Inflammatory macrophage treated with lipopolysaccharide for 4 hours (primary cell): ENCODE data around the gene SLC35F6.
"Not testable (repeated sequence)": the region's sequence is repeated elsewhere in the genome, so short reads cannot be mapped to it uniquely, and the experiment has no call there.

Source experiments
- DNase-seq: peaks from one replicate; pipeline ENCODE4 v3.0.0-alpha.2; 2020

Gene SLC35F6

GRCh38 chr2:26786207-26787028 is 22.3 kb downstream of the SLC35F6 start:
- peak; percentile 40 for DNase-seq

DNA sequence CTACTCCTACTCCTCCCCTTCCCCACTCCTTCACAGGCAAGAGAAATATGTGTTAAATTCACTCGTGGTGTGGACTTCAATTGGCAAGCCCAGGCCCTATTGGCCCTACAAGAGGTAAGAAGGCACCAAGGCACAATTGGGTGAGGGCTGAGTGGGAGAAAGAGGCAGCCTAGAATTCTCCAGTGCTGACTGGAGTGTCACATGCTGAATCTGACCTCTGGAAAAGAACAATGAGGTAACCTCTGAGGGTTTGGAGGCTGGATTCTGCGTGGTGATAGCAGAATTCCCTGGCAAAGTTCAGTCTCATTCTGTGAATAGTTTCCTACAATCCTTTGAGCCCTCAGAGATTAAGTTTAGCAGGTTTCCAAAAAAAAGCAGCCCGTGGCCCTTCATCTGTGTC is 28.6 kb downstream of the SLC35F6 start:
- DNase-seq, result no peak

GRCh38 chr2:26793518-26793917 is 29.4 kb downstream of the SLC35F6 start:
- no peak for DNase-seq

DNA sequence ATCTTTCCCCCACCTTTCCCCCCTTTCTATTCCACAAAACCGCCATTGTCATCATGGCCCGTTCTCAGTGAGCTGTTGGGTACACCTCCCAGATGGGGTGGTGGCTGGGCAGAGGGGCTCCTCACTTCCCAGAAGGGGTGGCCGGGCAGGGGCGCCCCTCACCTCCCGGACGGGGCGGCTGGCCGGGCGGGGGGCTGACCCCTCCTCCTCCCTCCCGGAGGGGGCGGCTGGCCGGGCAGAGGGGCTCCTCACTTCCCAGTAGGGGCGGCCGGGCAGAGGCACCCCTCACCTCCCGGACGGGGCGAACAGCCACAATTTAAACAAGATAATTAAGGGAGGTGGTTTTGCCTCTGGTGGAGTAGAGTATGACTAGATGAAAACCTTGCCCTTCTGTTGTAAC is 31.1 kb downstream of the SLC35F6 start:
- not testable (repeated sequence) for DNase-seq

DNA sequence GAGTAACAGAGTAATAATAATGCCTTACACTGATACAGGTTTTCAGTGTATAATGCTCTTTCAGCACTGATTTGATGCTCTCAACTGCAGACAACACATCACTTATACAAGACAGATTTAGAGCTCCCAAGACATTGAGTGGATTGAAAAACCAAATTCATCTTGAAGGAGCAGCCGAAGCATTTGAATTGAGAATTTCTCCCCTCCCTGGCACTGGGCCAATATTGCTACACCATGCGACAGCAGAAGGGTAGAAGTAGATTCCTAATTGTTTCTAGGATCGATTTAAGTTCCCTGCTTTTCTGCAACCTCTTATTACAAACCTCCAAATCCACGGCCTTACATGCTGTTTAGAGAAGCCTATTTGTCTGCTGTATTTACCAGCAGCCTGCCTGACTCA is 37.2 kb downstream of the SLC35F6 start:
- DNase-seq, result no peak

- no peak for DNase-seq
Measured at GRCh38 chr2:26801796-26802195, 37.7 kb downstream of the SLC35F6 start.

GRCh38 chr2:26805241-26805676 is 41.2 kb downstream of the SLC35F6 start:
- DNase-seq, result no peak

- no peak for DNase-seq
Measured at GRCh38 chr2:26807788-26808460, 43.8 kb downstream of the SLC35F6 start.

DNA sequence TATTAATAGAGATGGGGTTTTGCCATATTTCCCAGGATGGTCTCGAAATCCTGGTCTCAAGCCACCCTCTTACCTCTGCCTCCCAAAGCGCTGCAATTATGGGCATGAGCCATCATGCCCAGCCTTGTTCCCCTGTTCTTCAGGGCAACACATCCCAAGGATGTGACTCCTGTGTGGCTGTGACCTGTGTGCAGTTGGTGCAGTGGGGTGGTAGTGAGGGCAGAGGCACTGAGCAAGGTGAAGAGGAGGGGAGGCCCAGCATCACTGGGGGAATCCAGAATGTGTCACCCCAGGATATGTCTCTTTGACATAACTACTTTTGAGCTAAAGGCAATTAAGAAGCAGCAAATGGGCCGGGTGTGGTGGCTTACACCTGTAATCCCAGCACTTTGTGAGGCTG is 45.1 kb downstream of the SLC35F6 start:
- no peak for DNase-seq

DNA sequence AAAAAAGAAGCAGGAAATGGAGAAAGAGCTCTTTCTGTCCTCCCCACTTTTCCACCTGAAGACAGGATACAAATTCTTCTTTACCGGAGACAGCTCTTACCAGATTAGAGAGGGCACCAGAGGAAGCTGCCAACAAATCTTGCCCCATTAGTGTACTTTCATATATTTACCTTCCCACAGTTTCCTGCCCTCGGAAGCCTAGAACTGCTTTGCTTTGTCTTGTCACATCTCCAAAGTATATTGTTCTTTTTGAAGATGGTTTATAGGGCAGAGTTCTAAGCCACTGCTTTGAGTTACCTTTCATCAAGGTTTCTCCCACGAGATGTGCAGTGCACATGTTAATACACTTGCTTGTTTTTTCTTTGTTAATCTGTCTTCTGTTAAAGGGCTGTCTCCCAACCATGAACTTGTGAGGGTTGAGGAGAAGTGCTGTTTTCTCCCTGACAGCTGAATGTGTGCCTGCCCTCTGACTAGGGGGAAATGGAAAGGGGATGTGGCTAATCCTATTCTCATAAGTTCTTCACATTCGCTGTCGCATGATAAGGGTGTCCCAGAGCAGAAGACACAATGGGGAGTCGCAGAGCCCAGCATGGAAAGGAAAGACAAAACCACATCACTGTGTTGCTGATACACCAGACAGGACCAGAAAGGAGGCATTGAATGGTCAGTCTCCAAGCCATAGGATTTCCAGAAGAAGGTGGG is 45.9 kb downstream of the SLC35F6 start:
- DNase-seq, result peak; percentile 67

GRCh38 chr2:26811261-26811660 is 47.2 kb downstream of the SLC35F6 start:
- no peak for DNase-seq

GRCh38 chr2:26811791-26812694 is 48.0 kb downstream of the SLC35F6 start:
- DNase-seq, result no peak

DNA sequence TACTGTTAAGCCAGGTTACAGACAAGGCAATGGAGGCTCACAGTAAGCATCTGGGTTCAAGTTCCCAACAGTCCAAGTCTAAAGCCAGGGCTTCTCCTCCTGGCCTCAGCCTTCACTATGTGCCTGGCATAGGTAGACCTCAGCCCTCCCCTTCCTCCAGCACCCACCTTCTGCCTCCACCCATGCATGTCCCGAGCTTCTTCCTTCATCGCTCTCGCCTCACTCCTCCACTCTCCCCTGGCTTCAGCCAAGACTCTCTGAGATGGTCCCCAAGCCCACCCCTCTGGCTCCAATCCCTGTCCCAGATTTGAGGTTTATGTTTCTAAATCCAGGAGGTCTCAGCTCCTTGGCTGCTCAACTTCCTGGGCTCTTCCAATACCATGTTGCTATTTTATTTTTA is 48.6 kb downstream of the SLC35F6 start:
- no peak for DNase-seq

- not testable (repeated sequence) for DNase-seq
Measured at GRCh38 chr2:26814072-26814765, 50.1 kb downstream of the SLC35F6 start.

- no peak for DNase-seq
Measured at GRCh38 chr2:26816893-26817292, 52.8 kb downstream of the SLC35F6 start.

DNA sequence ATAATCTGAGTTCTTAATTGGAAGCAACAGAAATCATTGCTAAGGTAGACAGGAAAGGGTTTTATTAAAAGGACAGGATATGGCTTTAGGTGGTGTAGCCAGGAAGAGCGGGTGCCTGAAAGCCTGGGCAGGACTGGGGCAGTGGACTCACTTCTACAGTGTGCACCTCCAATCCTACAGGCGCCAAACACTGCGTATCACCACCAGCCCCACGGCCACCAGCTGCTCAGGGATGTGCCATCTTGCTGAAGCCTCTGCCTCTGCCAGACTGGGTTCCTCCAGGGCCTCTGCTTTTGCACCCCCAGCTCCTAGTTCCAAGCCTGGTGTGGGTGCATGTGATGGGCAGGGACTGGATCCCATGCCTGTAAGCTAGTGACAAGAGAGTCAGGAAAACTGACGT is 54.2 kb downstream of the SLC35F6 start:
- no peak for DNase-seq

DNA sequence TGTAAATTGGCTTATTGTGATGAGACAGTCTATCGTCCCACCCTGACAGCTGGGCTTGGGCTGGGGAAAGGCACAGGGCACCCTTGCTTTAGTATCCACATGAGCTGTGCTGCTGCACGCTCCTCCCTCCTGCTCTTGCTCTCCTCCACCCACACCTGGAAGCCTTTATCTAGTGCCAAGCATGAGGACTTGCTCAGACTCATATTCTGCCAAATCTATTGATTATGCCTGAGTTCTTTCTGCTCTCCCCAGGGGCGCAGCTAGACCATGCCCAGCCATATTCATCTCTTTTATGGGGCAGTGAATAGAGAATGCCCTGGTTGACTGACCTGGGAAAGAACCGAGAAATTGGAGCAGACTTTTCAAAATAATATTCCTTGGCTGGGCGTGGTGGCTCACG is 54.9 kb downstream of the SLC35F6 start:
- no peak for DNase-seq

DNA sequence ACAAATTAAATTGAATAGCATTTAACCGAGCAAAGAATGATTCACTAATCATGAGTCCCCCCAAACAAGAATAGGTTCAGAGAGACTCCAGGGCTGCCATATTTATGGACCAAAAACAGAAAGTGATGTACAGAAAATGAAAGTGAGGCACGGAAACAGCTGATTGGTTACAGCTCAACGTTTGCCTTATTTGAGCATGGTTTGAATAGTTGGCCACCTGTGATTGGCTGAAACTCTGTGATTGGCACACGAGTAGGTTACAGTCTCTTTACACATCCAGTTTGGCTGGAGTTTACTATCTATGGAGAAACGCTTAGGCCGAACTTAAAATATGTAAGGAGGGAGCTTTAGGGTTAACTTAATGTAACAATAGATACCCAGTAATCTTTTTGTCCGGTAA is 56.8 kb downstream of the SLC35F6 start:
- peak; percentile 5 for DNase-seq

GRCh38 chr2:26822877-26823276 is 58.8 kb downstream of the SLC35F6 start:
- no peak for DNase-seq
